K562 (cell line): ENCODE measurements around the gene IBA57. TPM values are rescaled to one million over a fixed set of nuclear protein-coding genes. Genes with fewer than 3 reads are reported as not detected.

Experiments used
- ATAC-seq: fragments of 200-7000 bp; cut with Tn5 transposase; 3 replicates; pipeline ENCODE4 v1.9.1; 2020; ENCODE audit warnings: moderate library complexity
- BruUV-seq: library from RNA; stranded (reverse); fragments of 400-500 nt; replicated peaks from 2 replicates; lab custom pipeline; 2021; lab: Mats Ljungman, UMichigan
- CTCF ChIA-PET: fragments of 300-600 bp; formaldehyde crosslinking; extraction: SDS; loops from one replicate; lab custom pipeline; 2021; ENCODE audit warnings: low intra/inter-chr PET ratio; lab: Yijun Ruan, JAX
- POLR2A ChIA-PET: fragments of 300-600, 350-650 bp; sonication (Branson Sonifier 250); formaldehyde crosslinking; extraction: SDS; loops from one replicate; lab custom pipeline; 2021; ENCODE audit warnings: antibody characterized with exemption, inconsistent platforms; lab: Yijun Ruan, JAX
- DNase-seq, 4 experiments: peaks; one replicate each; pipeline versions ENCODE4 v3.0.0 to v3.0.0-alpha.2; 2011 to 2018; ENCODE audit warnings: low spot score in 3 of 4, mixed read lengths in 3 of 4; ENCODE audit errors: extremely low read depth in 1 of 4
- FAIRE-seq: peaks from 2 replicates; lab custom pipeline; 2011; peaks lifted over from hg19 to GRCh38; lab: Jason Lieb, UNC
- H2AFZ ChIP-seq: 2 replicates; pipeline ENCODE4 v1.6.0; 2011; ENCODE audit warnings: low read depth, low read length, control low read depth, inconsistent platforms
- H3K27ac ChIP-seq: fragments of 200-600 bp; 3 replicates; pipeline ENCODE4 v1.8.0; 2011; ENCODE audit warnings: low read depth, mild to moderate bottlenecking, control low read depth, inconsistent platforms, low read length, moderate library complexity, mixed read lengths; ENCODE audit errors: extremely low read depth
- H3K27me3 ChIP-seq, 2 experiments: fragments of 300-600 bp in 1 of 2; 2 replicates in 1 of 2; 3 replicates in 1 of 2; pipeline versions ENCODE4 v1.6.0 to v1.8.0; 2011; ENCODE audit warnings: inconsistent platforms in 2 of 2, low read length in 2 of 2, mild to moderate bottlenecking in 1 of 2, mixed read lengths in 1 of 2, moderate library complexity in 1 of 2; ENCODE audit not compliant: control insufficient read depth in 2 of 2, insufficient read depth in 2 of 2
- H3K36me3 ChIP-seq: fragments of 300-600 bp; 3 replicates; pipeline ENCODE4 v1.8.0; 2011; ENCODE audit warnings: mild to moderate bottlenecking, low read length, inconsistent platforms; ENCODE audit not compliant: control insufficient read depth, insufficient read depth
- H3K4me1 ChIP-seq, 2 experiments: fragments of 200-600 bp in 1 of 2; replicated peaks in 1 of 2; 2 replicates in 1 of 2; 3 replicates in 1 of 2; pipeline versions ENCODE4 v1.5.1 to v1.8.0; 2011; ENCODE audit warnings: inconsistent platforms in 2 of 2, low read length in 2 of 2, mild to moderate bottlenecking in 1 of 2, mixed read lengths in 1 of 2, moderate library complexity in 1 of 2; ENCODE audit not compliant: control insufficient read depth in 2 of 2, insufficient read depth in 2 of 2
- H3K4me2 ChIP-seq: 2 replicates; pipeline ENCODE4 v1.6.1; 2011; ENCODE audit warnings: low read length, control low read depth, inconsistent platforms, mixed read lengths; ENCODE audit not compliant: insufficient read depth
- H3K4me3 ChIP-seq: fragments of 200-600 bp; sonication (generic), shearing (Covaris generic); 2 replicates; pipeline ENCODE4 v1.5.1; 2016; ENCODE audit warnings: control low read depth, inconsistent platforms
- H3K79me2 ChIP-seq: fragments of 200-600 bp; 3 replicates; pipeline ENCODE4 v1.8.0; 2011; ENCODE audit warnings: low read length, inconsistent platforms; ENCODE audit not compliant: control insufficient read depth, insufficient read depth
- H3K9ac ChIP-seq, 2 experiments: 2 replicates each; pipeline versions ENCODE4 v1.6.0 to v1.6.1; 2011; ENCODE audit warnings: low read depth in 2 of 2, low read length in 2 of 2, control low read depth in 1 of 2, inconsistent platforms in 1 of 2, mild to moderate bottlenecking in 1 of 2, mixed read lengths in 1 of 2; ENCODE audit not compliant: insufficient read depth in 1 of 2
- H3K9me1 ChIP-seq: one replicate; pipeline ENCODE4 v1.6.0; 2011; ENCODE audit warnings: inconsistent platforms, mild to moderate bottlenecking, low read length, moderate library complexity; ENCODE audit not compliant: control insufficient read depth, insufficient read depth
- H3K9me3 ChIP-seq: replicated peaks from 2 replicates; pipeline ENCODE4 v1.5.1; 2011; ENCODE audit warnings: low read depth, low read length, inconsistent platforms; ENCODE audit not compliant: control insufficient read depth, insufficient read depth
- H4K20me1 ChIP-seq: replicated peaks from 2 replicates; pipeline ENCODE4 v1.6.1; 2011; ENCODE audit warnings: low read length, inconsistent platforms, mixed read lengths; ENCODE audit not compliant: control insufficient read depth, insufficient read depth
- DPF2 ChIP-seq: fragments of 450-650 bp; IDR thresholded peaks from 2 replicates; pipeline ENCODE4 v1.6.1; 2016
- TGIF2 ChIP-seq: sonication (generic); formaldehyde crosslinking; IDR thresholded peaks from 2 replicates; pipeline ENCODE4 v1.8.1; 2022; ENCODE audit warnings: mild to moderate bottlenecking, missing genetic modification reagents, moderate library complexity
- ZBTB7A ChIP-seq: IDR thresholded peaks from 2 replicates; pipeline ENCODE4 v1.6.1; 2011; ENCODE audit warnings: low read depth, mild to moderate bottlenecking, low read length, moderate library complexity, borderline replicate concordance; ENCODE audit not compliant: control insufficient read depth
- ZKSCAN1 ChIP-seq: fragments of 150-350 bp; IDR thresholded peaks from 2 replicates; pipeline ENCODE4 v1.6.1; 2016; ENCODE audit warnings: low read depth, low read length
- WGBS: fragments of 100-300 bp; shearing (Covaris generic); methylation state at CpG from one replicate; pipeline ENCODE4 v1.1.6; 2016; ENCODE audit warnings: low coverage, mixed read lengths; ENCODE audit not compliant: insufficient coverage; ENCODE audit errors: missing lambda C conversion rate; 5-methylcytosine and 5-hydroxymethylcytosine counted together
- in situ Hi-C: fragments of 300-500 bp; cut with MboI; formaldehyde crosslinking; loops from 4 replicates; pipeline ENCODE4 v1.15.0; 2018; ENCODE audit warnings: inconsistent platforms, mixed read lengths
- intact Hi-C: fragments of 100-400 bp; cut with micrococcal nuclease; formaldehyde crosslinking; loops from 2 replicates; pipeline ENCODE4 v1.14.2; 2022
- polyA plus RNA-seq, 8 experiments: library from polyadenylated mRNA; depleted of rRNA in 4 of 8; stranded (reverse) in 5 of 8; unstranded in 3 of 8; fragments of >200 nt; fragmentation: Nextera tagmentation in 2 of 8; fragmentation: Illumina TruSeq in 1 of 8; extraction: Ambion mirVana in 2 of 8; extraction: Trizol in 1 of 8; gene quantifications; 2 replicates each; pipeline versions ENCODE4 v1.2.1 to v1.2.3, GENCODE V29; 2011 to 2014; ENCODE audit warnings: inconsistent platforms in 1 of 8, missing spikeins in 1 of 8
- total RNA-seq, 7 experiments: library from RNA; depleted of rRNA in 6 of 7; stranded (reverse); fragments of >200 nt in 6 of 7; fragmentation: Illumina TruSeq in 2 of 7; extraction: Trizol in 2 of 7; gene quantifications; 2 replicates each; pipeline versions ENCODE4 v1.2.1 to v1.2.3, GENCODE V29; 2011 to 2021; ENCODE audit warnings: low replicate concordance in 1 of 7
- TF ChIP-seq, protein P1 (sequence below): IDR thresholded peaks from 2 replicates; pipeline ENCODE4 v1.6.1; 2011; ENCODE audit warnings: borderline replicate concordance, low read depth, mild to moderate bottlenecking, moderate library complexity, low read length; ENCODE audit not compliant: insufficient read depth, poor library complexity, severe bottlenecking

The IBA57 gene
- total and polyA plus RNA-seq, 9 of the 15 experiments (the other 6 are each of a cell fraction or from before 2014, with no cell fraction given), result 0.77 to 15.5 (median 2.7) TPM

DNA sequence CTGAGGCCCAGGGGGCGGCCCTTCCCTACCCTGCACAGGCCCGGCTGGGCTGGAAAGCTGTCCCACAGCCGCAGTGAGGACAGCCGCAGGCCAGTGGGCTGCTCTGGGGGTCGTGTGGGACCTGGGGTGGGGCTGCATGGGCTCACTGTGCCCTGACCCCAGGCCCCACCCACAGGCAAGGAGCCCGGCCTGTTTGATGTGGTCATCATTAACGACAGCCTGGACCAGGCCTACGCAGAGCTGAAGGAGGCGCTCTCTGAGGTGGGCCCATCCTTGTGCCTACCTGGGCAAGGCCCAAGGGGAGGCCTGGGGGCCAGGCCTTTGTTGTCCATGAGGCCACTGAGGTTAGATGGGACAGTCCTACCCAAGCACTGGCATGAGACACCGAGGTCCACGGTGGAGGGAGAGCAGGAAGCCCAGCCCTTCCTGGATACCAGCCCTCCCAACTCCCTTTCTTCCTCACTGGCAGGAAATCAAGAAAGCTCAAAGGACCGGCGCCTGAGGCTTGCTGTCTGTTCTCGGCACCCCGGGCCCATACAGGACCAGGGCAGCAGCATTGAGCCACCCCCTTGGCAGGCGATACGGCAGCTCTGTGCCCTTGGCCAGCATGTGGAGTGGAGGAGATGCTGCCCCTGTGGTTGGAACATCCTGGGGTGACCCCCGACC is 17.3 kb upstream of the IBA57 start:
- Histone ChIP-seq H3K4me1 (peaks cover 49 to 97% of the 10 kb centered on the region in 2 experiments), H3K36me3 (peaks cover 43% of the 10 kb centered on the region; the same call in 2 of the 3 replicates), H3K4me2 (no peak overlapping the region), H3K4me3 (no peak overlapping the region), H3K9ac (peak overlapping the region in 1 of 2 experiments; percentile 91; a peak in 2 of 4 replicates), H3K9me3 (no peaks in the 10 kb centered on the region), H4K20me1 (peaks cover 42% of the 10 kb centered on the region), H3K27ac (no peak overlapping the region), H3K27me3 (no peaks in the 10 kb centered on the region), H2AFZ (no peak overlapping the region), H3K79me2 (peaks cover 64% of the 10 kb centered on the region), H3K9me1 (peaks cover 18% of the 10 kb centered on the region)
- CTCF ChIA-PET, result no interaction called here
- TF ChIP-seq TGIF2 (CRISPR knock-in tag) (no peak), DPF2 (no peak), ZBTB7A (0 out of 2 replicates have a peak, but pooled peaks have one; percentile 22), ZKSCAN1 (no peak)
- TF ChIP-seq, protein P1, sequence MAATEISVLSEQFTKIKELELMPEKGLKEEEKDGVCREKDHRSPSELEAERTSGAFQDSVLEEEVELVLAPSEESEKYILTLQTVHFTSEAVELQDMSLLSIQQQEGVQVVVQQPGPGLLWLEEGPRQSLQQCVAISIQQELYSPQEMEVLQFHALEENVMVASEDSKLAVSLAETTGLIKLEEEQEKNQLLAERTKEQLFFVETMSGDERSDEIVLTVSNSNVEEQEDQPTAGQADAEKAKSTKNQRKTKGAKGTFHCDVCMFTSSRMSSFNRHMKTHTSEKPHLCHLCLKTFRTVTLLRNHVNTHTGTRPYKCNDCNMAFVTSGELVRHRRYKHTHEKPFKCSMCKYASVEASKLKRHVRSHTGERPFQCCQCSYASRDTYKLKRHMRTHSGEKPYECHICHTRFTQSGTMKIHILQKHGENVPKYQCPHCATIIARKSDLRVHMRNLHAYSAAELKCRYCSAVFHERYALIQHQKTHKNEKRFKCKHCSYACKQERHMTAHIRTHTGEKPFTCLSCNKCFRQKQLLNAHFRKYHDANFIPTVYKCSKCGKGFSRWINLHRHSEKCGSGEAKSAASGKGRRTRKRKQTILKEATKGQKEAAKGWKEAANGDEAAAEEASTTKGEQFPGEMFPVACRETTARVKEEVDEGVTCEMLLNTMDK, result peak; percentile 18
- intact Hi-C loops, result no loop called here
- no TSS peak for BruUV-seq
- POLR2A ChIA-PET, result interaction anchor here (0.5 to 2.3 kb wide), 10 partner anchors 7 to 71 kb away, joined by 3 to 11 read pairs (median 6); partner anchors contain the start of gene GUK1
- no peak for DNase-seq
- 78% methylated on average over 17 of the region's 18 CpGs for WGBS
- no peak for ATAC-seq
- FAIRE-seq, result no peak
- in situ Hi-C loops, result no loop called here
